Activated CD4-positive, alpha-beta T cell treated with anti-CD3 and anti-CD28 coated beads, Interleukin-2, amount 50 U/mL, for 1 hour (primary cell): ENCODE results near the gene EGFL8.
"Not testable (repeated sequence)": the region's sequence is repeated elsewhere in the genome, so short reads cannot be mapped to it uniquely, and the experiment has no call there.

Experiments used
- DNase-seq: peaks from one replicate; pipeline ENCODE4 v3.0.0-alpha.2; 2020

EGFL8 gene

DNA sequence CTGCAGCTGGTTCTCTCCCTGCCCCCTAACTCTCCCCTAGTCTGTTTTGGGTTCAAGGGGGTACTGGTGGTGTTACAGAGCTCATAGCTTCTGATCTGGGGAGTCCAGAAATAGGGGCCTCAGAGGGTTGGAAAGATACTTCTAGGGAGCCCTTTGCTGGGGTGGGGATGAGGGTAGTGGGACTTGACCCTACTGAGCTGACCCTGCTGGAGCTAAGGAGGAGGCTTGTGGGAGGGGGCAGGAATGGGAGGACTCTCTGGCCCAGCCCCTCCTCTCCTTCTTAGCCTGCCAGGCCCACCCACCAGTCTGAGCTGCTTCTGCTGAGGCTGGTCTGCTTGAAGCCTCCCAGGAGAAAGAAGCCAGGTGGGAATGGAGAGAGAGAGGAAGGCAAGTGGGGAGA lies at the start of gene EGFL8:
EGFL8 (plus strand) TSS at position 301 of the 400 bp plus-strand sequence. CDS start 1,571 bp downstream, outside the sequence.
- no peak for DNase-seq

DNA sequence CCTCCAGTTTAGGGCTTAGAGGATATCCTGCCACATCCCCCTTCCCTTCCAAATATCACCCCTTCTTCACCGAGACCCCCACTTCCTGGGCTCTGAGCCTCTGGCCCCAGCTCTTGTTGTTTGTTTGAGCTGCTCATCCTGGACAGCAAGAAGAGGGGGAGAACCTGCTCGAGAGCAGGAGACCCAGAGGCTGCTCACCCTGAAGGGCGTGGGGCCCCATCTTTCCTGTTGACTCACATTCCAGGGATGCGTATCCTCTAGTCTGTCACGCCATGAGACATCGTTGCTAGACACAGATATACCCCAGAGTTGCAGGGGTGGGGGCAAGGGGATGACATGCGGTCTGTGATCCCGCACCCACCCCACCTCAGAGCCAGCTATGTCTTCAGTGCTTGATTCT lies 49.6 kb upstream of the EGFL8 start:
- DNase-seq, result no peak

DNA sequence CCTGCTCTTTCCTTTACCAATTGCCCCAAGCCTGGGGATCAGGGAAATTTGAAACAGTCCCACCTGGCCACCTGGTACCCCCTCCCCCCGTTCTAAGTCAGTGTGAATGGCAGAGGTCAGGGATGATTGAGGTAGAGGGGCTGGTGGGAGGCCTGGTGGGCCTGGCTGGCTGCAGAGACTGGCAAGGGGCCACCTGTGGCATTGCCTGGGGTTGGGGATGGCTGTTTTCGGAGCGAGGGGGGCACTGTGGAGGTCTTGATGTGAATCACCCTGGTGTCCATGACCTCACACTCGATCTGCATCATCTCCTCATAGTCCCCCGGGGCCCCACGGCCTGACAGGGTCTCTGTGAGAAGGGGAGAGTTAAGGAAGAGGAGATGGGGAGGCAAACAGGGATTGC lies 48.8 kb upstream of the EGFL8 start:
- no peak for DNase-seq

DNA sequence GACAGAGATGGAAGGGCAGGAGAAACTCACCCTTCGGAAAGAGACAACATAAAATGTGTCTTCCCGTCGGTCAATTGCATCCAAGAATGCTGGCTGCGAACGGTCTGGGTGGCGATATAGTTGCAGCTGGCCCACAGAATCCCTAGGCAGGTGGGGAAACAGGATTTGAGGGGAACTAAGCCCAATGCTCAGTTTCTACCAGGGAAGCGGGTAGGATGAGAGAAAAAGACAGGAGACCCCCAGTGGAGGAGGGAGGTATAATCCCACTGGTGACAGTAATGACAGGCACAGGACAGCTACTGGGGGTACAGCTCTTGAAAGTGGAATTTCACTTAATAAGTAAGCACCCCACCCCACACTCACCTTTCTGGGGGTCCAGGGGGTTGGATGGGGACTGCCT lies 47.7 kb upstream of the EGFL8 start:
- no peak for DNase-seq

DNA sequence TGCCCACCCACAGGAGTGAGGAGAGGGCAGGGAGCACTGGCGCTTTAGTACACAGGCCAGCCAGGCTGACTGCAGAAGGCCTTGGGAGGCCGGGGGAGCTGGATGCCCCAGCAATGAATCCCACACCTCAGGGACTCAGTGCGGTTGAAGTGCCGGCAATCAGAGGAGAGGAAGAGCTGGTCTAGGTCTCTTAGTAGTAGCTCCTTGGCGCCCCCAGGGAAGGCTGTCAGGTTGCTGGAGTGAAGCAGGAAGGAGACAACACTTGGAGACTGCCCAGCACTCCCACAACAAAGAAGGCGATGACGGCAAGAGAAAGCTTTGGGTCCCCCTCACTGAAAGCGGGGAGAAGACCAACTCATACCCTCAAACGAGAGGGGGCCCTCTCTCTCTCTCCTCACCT lies 46.9 kb upstream of the EGFL8 start:
- DNase-seq, result no peak

DNA sequence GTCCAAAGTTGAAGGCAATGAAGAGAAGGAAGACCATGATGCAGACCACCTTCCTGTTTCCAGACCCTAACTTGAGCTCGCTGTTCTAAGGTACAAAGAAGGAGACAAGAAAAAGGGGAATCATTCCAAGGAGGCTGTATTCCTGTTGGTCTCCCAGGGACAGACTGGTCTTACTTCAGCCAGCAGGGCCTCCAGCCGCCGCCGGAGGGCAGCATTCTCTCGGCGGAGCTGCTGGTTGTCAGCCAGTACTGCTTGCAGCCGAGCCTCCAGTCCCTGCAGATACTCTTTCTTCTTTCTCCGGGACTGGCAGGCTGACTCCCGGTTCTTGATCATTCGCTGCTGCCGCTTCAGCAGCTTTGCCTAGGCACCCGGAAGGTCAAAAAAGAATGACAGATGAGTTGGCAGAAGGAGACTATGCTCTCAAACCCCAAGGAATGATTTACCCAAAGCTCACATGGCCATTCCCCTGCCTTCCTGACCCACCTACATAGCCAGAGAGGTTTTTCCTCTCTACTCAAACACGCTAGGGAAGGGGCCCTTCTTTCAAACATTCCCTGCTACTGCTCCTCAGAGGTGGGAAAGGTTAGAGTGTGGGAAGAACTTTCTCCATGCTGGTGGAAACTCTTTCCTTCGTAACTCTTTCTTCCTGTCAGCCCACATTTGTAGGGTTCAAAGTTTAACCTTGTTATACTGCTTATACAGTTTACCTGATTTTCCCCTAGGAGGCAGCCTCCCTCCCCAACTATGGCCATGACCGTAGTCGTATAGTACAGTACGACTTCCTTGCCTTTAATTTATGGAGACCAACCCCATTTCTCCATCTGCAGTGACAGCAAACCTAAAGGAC lies 45.4 kb upstream of the EGFL8 start:
- peak; percentile 64 for DNase-seq

DNA sequence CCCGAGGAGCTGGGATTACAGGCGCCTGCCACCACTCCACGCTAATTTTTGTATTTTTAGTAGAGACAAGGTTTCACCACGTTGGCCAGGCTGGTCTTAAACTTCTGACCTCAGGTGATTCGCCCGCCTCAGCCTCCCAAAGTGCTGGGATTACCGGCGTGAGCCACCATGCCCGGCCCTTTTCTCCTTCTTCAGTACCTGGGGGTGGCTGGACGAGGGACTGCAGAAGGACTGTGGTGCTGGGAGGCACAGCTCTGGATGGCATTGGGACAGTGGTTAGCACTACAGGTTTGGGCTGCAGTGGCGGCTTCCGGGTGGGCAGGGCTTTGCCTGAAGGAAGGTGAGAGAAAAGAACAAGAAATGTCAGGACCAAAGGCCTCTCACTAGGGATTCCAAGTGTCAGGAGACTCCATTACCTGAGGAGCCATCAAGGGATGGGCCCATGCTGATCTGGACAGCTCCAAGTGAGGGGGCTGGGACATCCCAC lies 43.8 kb upstream of the EGFL8 start:
- no peak for DNase-seq

DNA sequence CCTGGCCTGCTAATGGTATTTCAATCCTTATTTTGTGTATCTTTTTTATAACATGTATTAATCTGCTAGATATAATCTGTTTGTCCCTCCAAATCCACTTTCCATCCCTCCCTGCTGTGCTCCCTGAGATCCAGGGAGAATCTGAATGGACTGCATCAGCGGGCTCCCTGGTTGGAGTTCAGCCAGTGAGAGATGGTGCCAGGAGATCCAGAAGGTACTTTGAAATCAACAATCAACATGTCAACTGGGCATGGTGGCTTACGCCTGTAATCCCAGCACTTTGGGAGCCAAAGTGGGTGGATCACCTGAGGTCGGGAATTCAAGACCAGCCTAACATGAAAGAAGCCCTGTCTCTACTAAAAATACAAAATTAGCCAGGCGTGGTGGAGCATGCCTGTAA lies 40.7 kb upstream of the EGFL8 start:
- DNase-seq, result no peak

DNA sequence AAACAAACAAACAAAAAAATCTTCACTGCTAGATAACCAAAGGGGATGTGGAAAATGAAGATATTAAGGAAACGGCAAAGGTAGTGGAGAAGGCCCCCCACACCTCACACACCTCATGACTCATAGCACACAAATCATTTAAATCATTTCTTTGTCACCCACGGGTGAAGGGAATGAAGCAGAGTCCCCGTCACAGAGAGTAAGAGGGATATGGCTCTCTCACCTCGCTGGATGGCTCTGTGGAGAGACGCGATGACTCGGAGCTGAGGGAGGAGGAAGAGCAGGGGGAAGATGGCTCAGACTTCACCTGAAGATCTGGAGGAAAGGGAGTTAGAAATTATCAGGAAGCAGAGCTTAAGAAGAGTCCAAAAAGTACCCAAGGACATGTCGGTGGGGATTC lies 37.5 kb upstream of the EGFL8 start:
- no peak for DNase-seq

DNA sequence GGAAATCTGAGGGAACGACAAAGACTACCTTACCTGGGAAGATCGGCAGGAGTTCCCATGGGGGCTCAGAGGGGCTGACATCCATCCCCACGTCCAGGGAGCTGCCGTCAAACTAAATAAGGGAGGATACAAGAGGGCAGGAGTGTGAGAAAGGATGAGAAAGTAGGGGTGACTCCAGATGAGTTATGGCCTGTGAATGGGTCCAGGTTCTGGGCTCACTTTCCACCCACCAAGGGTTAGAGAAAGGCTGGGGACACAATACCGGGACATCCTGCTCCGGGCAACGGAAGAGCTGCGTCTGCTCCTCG lies 37.0 kb upstream of the EGFL8 start:
- DNase-seq, result no peak

DNA sequence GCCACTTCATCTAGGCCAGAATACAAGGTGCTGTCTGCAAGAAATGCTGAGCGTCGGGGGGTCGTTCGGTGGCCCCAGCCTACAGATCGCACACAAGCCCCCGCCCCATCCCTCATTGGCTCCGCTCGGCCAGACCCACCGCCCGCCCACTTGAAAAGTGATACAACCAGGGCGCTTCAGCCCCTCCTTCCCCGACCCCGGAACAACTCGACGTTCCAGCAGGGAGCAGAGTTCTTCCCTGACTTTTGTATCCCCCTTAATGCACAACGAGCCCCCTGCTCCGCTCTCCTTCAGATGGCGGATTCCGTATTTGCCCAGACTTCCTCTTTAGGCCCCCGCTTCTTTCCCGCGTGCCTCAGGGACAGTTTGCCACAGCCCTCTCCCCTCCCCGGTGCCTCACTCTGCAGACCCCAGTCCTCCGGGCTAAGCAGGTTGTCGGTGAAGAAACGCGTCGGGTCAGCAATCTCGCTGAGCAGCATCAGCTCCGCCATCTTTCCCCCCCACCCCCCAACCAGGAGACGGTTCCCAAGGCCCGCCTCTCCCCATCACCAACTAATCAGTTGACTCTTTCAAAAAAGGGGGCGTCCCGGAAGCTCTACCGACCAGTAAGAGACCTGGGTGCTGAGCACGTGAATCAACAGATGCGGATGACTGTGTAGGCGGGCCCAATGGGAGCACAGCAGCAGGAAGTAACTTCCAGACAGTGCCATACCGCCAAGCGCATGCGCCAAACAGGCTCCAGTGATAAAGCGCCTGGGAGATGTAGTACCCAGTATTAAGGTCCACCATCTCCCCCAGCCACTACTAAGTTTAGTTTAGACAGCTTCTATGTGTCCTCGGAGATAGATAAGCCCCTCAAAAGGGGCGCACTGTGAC lies 36.4 kb upstream of the EGFL8 start, which contains the start of gene ATF6B:
ATF6B (minus strand) TSS at position 530 of the 876 bp plus-strand sequence; CDS start at position 491, 39 bp downstream.
- DNase-seq, result peak; percentile 95

DNA sequence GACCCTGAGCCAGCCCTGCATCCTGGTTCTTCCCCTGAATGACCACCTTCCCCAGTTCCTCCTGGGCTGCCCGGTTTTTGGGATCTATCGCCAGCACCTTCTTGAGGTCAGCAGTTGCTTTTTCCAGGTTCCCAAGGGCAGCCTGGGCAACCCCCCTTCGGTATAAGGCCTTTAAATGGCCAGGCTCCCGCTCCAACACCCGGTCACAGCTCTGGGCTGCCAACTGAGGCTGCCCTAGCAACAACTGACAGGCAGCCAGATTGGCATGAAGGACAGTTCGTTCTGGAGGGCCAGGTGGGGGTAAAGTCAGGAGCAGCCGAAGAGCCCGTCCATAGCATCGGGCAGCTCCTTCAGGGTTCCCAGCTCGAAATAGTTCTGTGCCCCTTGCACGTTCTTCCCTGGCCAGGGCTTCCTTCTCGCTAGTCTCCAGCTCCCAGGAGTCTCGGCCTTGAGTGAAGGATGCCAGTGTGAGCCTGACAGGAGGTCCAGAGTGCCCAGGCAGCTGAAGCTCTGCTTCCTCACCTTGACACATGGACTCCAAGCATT lies 35.6 kb upstream of the EGFL8 start:
- DNase-seq, result no peak

DNA sequence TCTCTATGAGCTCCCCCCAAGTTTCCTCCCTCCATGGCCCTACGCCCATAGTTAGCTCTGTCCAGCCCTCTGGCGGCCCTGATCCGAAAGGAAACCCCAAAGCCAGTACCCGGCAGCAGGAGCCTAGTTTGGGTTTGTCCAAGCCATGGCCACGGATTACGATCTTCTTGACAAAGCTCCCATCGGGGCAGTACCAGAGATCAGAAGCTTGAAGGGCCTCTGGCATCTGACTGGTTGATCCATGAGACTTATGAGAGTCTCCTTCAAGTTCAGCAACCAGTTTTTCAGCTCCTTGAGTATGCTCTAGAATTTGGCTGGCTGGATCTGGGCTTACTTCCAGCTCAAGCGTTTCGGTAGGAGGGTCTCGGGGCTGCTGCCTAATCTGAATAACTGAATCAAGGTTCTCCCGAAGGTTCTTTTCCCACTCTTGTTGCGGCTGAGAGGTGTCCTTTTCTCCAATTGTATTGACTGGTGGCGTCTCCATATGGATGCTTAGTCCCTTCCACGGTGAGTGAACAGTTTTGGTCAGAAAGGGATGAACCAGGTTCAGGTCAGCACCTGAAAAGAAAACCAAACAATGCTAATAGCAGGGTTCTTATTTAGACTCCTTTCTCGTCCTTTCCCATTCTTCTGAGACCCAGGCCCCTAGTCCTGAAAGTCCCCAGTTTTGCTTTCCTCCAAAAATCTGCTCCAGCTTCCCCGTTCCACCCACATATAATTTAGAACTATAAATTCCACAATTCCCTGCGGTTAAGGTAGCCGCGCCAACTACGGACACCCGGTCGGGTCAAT lies 34.9 kb upstream of the EGFL8 start:
- DNase-seq, result no peak

DNA sequence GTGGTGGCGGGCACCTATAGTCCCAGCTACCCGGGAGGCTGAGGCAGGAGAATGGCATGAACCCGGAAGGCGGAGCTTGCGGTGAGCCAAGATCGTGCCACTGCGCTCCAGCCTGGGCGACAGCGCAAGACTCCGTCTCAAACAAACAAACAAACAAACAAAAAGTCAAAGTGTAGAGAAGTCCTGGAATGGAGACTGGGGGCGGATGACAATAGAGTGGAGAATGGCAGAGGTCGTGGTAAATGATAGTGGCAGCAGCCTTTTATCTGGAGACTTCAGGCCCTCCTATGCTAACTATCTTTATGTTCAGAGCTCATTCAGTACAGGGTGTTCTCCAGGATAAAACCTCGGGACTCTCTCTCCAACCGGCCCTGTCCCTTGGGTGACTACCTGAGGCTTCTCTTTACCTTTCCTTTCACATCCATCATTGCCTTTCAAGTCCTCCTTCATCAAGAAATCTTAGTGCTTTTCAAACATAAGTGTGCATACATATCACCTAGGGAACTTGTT lies 32.9 kb upstream of the EGFL8 start:
- DNase-seq, result no peak

DNA sequence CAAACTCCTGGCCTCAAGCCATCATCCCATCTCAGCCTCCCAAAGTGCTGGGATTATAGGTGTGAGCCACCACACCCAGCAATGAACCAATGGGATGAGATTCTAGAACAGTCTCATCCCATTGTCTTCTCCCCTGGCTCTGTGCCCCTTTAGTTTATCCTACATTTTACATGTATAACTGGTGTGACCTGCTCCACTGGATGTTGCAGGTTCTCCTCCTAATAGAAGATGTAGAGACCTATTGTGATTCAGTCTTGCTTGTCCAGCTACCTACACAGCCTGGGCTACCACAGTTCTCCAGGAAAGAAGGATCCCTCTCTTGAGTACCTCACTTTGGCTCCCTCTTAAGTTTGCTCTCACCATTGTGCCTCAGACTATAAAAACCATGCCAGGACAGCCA lies 32.3 kb upstream of the EGFL8 start:
- DNase-seq, result no peak

DNA sequence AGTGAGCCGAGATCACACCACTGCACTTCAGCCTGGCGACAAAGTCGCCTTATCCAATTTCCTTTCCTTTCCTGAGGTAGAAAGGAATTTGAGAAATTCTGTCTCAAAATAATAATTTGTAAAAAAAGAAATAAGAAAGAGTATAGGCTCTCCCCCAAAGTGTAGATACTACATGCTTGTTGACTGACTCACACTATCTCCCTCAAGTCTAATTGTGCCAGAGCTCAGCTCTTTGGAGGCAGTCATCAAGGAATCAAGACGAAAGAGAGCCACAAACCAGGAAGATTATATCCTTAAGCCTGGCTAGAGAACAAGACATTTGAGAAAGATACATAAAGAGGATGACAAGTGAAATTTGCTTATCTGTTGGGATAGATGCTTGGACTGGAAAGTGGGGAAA lies 30.6 kb upstream of the EGFL8 start:
- DNase-seq, result no peak

DNA sequence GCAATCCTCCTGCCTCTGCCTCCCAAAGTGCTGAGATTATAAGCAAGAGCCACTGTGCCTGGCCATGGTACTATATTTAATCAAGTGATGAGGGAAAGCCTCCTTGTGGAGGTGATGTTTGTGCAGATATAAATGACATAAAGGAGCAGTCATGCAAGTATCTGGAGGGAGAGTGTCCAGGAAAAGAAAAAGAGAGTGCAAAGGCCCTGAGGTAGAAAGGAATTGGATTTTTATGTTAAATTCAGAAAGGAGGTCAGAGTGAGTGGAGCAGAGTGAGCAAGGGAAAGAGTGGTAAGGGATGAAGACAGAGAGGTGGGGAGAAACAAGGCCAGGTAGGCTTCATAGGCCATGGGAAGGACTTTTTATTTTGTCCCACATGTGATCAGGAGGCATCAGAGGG lies 26.9 kb upstream of the EGFL8 start:
- DNase-seq, result no peak

DNA sequence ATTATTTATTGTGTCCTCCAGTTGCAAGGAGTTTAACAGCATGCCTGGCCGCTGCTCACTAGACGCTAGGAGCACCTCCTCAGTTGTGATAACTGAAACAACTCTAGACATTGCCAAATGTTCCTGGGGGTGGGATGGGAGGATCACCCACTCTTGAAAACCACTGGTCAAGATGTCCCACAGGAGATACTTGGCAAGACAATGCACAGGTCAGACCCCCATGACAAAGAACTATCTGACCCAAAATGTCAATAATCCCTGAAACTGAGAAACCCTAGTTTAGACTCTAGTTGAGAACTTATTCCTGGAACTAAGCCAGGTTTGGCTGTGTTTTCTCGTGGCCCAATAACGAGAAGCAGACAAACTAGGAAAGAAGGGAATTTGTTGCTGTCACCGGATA lies 24.8 kb upstream of the EGFL8 start:
- no peak for DNase-seq

DNA sequence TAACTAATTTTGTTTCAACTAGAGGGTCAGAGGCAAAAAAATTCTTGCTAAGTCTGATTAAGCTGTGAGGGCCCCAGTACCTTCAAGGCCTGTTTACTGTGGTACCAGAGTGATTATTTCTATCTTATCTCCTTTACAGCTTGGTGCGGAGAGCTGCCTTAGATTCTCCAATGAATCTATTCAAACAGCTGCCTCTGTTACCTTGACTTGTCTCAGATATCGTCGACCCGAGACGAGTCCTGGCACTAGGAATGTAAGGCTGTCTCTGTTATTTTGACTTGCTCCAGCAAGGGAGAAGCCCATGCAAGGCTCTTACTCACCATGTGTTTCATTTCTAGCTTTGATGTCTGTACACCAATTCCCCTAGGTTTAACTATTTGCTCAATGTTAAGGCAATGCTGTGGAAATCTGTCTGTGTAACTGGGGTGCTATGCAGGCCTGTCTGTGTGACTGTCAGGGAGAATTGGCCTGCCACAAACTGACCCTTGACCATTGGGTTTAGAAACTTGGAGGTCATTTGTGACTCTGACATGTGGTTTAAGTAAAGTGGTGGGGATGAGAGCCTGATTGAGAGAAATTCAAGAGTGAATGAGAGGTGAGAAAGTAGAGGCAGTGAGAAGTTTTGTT lies 23.9 kb upstream of the EGFL8 start:
- DNase-seq, result no peak

DNA sequence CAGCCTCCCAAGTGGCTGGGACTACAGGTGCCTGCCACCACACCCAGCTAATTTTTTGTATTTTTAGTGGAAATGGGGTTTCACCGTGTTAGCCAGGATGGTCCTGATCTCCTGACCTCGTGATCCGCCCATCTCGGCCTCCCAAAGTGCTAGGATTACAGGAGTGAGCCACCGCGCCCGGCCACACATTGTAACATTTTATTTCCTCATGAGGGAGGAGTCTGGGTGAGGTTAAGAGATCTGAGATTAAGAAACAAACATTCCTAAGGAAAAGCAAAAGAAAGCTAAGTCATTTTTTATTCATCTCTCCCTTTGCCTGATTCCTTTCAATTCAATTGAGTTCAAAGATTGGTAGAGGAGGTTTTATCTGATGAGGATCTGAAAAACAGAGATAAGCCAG lies 20.2 kb upstream of the EGFL8 start:
- not testable (repeated sequence) for DNase-seq

DNA sequence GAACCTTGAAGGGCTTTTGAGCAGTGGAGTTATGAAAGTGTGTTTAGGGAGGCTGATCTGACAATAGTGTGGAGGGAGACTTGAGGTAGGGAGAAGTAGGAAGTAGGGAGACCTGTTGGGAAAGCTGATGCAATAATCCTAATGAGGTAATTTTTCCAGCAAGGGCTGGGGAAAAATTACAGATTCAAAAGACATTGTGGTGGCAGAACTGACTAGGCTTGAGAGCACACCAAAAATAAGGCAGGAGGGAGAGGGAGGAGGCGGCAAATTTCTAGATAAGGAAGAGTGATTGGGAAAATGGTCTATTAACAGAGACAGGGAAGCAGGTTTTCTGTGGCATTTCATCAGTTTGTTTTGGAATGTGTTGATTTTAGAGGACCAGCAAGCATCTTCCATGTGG lies 18.1 kb upstream of the EGFL8 start:
- DNase-seq, result no peak

DNA sequence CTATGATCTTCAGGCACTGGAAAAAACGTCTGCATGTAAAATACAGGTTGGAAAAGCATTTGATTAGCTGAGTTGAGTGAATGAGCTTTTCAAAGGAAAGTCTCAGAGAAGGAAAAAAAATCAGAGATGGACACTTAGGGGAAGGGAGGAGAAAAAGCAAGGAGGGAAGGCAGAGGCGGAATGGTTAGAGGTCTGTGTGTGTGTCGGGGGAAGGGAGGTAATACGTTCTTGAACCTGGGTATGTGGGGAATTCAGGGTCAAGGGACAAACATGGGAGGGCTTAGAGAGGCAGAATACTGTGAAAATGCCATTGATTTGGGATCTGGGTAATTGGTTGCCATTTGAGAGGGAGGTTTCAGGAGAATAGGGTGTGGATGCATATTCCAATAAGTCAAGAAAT lies 17.7 kb upstream of the EGFL8 start:
- no peak for DNase-seq
